SHP77 treated with DMSO at 0.1 percent for 48 hours (cell line): Measurements from ENCODE around the gene PKN3.
"Not testable (repeated sequence)": the region's sequence is repeated elsewhere in the genome, so short reads cannot be mapped to it uniquely, and the experiment has no call there.

Experiments
- DNase-seq: peaks from one replicate; lab custom pipeline; 2025; lab: John Stamatoyannopoulos, UW

Gene PKN3

GRCh38 chr9:128693738-128694137 lies 8.6 kb upstream of the PKN3 start:
- DNase-seq: not testable (repeated sequence)

- DNase-seq: no peak
These were observed 8.0 kb upstream of the PKN3 start for GRCh38 chr9:128694344-128694743.

- no peak for DNase-seq
These were observed 5.2 kb upstream of the PKN3 start for GRCh38 chr9:128696923-128697707.

GRCh38 chr9:128699096-128699795 lies 3.1 kb upstream of the PKN3 start:
- not testable (repeated sequence) for DNase-seq

- DNase-seq: no peak
These were observed 962 bp upstream of the PKN3 start for GRCh38 chr9:128701227-128701854.

GRCh38 chr9:128702949-128703615 lies 779 bp downstream of the PKN3 start:
- DNase-seq: no peak

- no peak for DNase-seq
These were observed 1.5 kb downstream of the PKN3 start for GRCh38 chr9:128703616-128704355.

GRCh38 chr9:128704356-128704670 lies 2.0 kb downstream of the PKN3 start:
- no peak for DNase-seq

GRCh38 chr9:128705051-128705965 lies 3.0 kb downstream of the PKN3 start:
- DNase-seq: no peak

- DNase-seq: no peak
These were observed 3.7 kb downstream of the PKN3 start for GRCh38 chr9:128706045-128706444.

GRCh38 chr9:128706671-128707381 lies 4.5 kb downstream of the PKN3 start:
- DNase-seq: no peak

- DNase-seq: no peak
These were observed 5.1 kb downstream of the PKN3 start for GRCh38 chr9:128707446-128707845.

GRCh38 chr9:128712451-128713410 lies 10.4 kb downstream of the PKN3 start:
- DNase-seq: no peak

- DNase-seq: no peak
These were observed 11.1 kb downstream of the PKN3 start for GRCh38 chr9:128713411-128713780.

- DNase-seq: no peak
These were observed 11.8 kb downstream of the PKN3 start for GRCh38 chr9:128713941-128714573.

GRCh38 chr9:128714586-128715435 lies 12.5 kb downstream of the PKN3 start:
- no peak for DNase-seq

- no peak for DNase-seq
These were observed 13.1 kb downstream of the PKN3 start for GRCh38 chr9:128715436-128715750.
